ENCODE data around the gene ENTREP1.

Gene ENTREP1

DNA sequence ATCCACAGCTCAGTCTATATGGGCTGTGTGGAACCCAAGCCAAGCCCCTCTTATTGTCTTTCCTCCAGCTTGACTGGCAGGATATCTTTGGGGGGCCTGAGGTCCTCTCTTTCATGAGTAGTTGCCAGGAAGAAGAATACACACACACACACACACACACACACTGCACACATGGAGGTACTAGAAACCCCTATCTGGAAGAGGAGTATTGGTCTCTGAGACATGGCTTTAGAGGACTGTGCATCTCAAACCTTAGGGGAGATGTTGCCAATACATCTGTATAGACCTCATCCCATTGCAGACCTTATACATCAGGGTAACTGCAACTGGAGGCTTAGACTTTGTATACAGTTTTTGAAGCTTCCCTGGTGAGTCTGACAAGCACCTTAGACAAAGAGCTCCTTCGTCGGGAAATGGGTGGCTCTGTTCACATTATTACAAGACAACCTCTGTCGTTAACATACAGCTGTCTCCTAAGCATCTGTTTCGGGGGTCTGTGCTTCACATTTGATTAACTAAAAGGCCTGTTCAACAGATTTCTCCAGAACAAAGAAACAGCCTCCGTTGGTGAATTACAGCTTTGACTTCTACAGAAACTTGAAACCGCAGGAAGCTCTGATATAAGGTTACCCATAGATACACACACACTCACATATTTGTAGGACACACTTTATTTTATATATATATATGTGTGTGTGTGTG, 5.5 kb upstream of the ENTREP1 start:
- DNase-seq: no peak

DNA sequence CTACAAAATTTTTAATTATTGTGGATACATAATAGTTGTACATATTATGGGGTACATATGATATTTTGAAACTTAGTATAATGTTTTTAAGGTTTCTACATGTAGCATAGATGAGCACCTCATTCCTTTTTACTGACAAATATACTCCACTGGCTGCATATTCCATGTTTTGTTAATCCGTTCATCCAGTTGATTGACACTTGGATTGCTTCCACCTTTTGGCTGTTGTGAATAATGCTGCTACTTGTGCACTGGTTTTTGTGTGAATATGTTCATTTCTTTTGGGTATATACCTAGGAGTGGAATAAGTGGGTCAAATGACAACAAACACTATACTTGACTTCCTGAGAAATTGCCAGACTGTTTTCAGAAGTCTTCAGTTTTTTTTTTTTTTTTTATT, 2.8 kb upstream of the ENTREP1 start:
- DNase-seq: no peak

GRCh38 chr9:69323861-69324260, 1.2 kb upstream of the ENTREP1 start:
- DNase-seq: no peak

DNA sequence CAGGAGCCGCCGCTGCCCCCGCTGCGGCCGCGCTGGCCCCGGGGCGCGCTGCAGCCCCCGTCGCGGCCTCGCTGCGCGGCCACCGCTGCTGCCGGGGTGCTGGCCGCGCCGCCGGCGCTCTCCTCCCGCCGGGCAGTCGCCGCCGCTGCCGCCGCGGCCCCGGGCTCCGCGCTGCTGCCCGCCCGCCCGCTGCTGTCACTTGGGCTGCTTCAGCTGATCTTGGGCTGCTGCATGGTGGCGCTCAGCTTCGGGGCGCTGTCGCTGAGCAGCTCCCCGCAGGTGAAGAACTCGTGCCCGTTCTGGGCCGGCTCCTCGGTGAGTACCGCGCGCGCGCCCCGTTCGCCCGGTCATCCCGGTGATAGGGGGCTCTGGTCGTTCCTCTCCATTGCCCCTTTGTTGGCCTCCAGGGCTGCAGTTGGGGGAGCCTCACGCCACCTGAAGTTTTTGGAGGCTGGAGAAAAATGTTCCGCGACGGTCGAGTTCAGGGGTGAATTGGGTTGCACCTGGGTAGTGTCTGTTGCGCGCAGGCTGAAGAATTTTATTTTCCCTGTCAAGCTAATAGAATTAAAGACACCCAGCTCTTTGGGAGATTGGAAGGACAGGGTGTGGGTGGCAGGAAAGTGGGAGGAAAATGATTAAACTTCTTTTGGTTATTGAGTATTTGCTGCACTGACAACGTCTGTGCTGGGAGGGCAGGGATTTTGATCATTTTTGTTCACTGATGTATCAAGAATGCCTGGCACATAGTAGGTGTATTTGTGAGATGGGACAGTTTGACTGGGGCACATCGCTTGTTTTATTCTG, 596 bp downstream of the ENTREP1 start:
- no peak for DNase-seq

DNA sequence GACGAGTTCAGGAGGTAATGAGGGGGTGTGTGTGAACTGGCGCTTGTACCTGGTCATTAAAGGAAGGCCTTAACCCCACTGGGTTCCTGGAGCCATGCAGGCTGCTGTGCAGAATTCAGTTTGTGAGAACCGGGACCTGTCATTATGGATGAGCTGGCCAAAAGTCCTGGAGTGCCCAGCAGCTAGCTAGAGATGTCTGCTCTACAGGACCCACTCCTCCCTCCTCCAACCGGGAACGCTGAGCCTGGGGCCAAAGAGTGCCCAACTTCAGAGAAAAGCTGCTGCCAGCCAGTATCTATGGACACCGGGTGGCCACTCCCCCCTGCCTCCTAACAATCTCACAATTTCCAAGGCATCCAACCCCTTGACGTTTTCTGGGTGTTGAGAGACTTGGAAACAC, 1.2 kb downstream of the ENTREP1 start:
- DNase-seq: no peak

- DNase-seq: no peak
These were observed 5.6 kb downstream of the ENTREP1 start for GRCh38 chr9:69330580-69330979.

GRCh38 chr9:69331444-69331843, 6.4 kb downstream of the ENTREP1 start:
- DNase-seq: no peak

DNA sequence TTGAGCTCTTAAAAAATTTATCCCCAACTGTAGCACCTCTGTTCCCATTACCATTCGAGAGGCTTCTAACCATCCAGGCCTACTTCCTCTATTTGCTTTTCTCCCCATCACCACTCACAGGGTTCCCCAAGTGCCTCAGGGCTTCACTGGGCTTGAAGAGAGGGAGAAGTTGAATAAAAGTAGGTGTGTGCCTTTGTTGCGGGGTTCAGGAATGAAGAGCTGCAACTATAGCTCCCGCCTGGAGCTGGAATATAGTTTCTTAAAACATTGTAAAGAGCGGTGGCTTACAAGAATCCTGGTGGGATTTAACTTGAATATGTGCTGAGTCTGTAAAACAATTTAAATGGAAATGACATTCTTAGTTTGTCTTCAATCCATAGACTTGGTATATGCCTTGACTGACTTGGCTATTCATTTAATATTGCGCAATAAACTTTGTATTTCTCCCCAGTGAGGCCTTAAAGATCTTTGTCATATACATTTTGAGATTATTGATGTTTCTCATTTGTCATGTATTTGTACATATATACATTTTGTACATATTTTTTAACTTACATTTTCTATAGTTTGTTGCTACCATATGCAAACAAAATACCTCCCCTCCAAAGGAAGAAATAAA, 7.2 kb downstream of the ENTREP1 start:
- no peak for DNase-seq

- DNase-seq: no peak
These were observed 8.7 kb downstream of the ENTREP1 start for GRCh38 chr9:69333716-69334115.

- DNase-seq: no peak
These were observed 9.3 kb downstream of the ENTREP1 start for GRCh38 chr9:69334317-69334716.

- no peak for DNase-seq
These were observed 14.6 kb downstream of the ENTREP1 start for GRCh38 chr9:69339620-69340019.

- no peak for DNase-seq
These were observed 15.6 kb downstream of the ENTREP1 start for GRCh38 chr9:69340631-69341030.

- no peak for DNase-seq
These were observed 17.8 kb downstream of the ENTREP1 start for GRCh38 chr9:69342769-69343168.

GRCh38 chr9:69344459-69344858, 19.4 kb downstream of the ENTREP1 start:
- no peak for DNase-seq

DNA sequence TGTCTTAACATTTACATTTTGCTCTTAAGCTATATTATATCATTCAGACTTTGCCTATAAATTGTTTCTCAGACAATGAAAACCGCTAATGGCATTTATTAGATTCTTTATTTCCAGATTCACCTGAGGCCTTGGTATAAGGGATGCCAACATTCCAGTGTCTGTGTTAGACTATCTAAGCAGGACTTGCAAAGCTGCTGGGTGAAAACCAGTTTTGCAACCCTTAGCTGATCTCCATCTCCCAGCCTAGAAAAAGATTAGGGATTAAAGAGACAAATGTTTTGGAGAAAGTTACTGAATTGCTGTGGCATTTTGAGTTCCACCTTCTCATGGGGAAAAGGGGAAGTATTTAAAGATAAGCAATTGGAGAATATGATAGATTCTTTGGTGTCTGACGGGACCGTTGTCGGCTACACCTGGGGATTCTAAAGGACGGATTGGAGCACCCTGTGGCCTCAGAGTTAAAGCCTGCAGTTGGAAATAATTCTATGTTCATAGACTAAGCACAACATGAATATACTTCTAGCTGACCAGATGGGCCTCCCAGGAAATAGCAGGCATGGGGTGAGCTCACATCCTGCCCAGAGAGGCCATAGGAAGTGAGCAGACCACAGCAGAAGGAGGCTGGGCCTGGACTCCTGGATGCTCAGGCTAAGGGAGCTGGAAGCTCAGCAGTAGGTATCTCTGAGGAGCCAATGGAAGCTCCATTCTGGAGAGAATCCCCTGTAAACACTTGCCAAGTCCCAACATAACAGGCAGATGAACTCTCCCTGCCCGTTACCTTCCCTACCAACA, 21.8 kb downstream of the ENTREP1 start:
- no peak for DNase-seq

DNA sequence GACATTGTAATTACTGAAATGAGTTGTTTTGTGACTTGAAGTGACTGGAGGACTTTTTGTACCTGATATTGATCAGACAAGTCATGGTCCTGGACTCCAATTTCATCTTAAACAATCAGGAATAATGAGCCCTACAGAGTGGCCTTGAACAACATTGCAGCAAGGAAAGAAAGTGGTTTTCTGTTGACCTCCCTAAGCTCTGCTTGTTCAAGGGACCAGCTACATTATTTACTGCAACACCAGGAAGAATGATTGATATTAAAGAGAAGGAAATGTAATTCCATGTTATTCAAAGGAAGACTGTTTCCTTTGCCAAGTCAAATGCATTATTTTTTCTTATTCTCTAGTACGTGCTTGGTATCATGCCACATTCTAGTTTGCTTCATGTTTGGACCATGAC, 22.6 kb downstream of the ENTREP1 start:
- no peak for DNase-seq

DNA sequence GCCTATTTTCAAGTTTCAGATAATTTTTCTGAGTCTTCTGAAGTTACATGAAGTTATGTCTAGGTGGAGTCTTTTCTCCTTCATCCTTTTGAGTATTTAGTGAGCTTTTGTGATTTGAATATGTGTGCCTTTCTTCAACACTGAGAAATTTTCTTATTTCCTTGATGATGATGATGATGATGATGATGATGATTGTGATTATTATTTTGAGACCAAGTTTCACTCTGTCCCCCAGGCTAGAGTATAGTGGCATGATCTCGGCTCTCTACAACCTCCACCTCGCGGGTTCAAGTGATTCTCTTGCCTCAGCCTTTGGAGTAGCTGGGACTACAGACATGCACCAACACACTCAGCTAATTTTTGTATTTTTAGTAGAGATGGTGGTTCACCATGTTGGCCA, 26.2 kb downstream of the ENTREP1 start:
- DNase-seq: no peak

DNA sequence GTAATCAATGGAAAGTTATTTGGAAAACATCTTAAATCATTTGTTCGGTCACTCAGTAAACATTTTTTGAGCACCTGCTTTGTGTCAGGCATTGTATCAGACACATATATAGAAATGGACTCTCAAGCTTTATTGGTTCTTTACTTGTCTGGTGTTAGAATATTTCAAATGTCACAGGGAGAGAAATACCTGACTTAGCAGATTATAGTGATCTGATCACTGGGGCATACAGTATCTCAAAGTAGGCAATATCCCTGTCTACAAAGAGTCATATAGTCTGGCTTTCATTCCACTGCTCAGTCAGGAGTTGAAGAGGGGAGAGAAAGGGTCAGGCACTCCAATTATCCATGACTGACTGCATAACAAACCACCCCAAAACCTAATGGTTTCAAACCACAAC, 30.2 kb downstream of the ENTREP1 start:
- DNase-seq: no peak

DNA sequence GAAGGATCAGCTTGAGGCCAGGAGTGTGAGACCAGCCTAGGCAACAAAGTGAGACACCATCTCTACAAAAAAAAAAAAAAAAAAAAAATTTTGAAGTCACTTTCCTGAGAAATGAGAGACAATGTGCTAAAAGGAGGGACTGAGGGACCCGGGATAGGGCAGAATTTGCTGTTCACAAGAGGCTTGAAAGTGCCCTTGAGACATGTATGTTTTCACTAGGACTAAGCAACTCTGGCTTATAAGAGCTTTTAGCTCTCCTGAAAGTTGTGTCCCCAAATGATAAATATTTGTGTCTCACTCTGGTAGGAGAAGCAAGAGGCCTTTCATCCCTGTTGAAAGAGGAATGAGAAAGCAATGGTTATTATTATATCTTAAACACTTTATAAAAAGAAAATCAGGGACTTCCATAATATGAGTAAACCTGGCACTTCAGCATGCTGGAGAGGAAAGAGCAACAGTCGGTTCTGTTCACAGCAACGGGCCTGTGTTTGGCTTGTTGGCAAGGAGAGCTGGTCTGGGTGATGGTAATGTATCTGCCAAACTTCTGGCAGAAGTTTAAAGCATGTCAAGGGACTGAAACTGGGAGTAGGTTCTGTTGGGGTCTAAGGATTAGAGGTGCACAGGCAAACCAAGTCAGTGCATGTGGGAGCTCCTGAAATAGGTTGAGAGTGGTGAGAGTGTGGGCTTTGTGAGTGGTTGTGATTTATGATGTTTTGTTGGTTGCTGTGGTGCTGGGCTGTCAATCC, 32.2 kb downstream of the ENTREP1 start:
- DNase-seq: no peak

DNA sequence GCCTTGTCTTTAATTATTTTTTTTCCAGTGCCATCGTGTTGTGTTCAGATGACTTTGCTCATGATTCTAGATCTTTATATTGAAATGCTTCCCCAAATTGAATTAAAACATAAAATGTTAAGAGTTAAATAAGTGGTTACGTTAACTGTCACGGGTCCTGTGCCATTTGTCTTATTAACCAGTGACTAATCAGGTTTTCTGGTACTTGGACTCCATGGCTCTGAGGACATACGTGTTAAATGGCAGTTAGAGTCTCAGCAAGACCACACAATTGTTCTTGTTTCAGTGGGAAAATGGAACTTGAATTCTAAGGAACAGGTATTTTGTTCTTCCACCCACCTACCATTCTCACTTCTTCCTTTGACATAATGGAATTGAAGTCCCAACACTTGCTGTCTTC, 32.8 kb downstream of the ENTREP1 start:
- DNase-seq: no peak

DNA sequence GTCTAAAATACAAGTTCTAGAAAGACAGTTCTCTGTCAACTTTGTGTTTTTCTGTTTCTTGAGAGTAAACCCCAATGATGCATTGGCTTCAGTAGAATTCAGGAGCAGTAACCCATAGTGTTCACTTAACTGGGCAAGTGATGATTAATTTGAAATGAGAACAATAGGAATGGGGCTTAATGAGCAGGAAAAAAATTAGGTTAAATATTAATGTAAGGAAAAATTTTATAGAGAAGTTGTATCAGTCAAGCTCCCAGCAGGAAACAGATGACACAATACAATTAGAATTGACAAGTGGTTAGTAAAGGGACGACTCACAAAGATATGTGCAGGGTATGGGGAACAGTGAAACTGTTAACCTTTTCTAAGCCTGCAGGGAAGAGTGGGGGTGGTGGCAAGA, 38.2 kb downstream of the ENTREP1 start:
- DNase-seq: no peak

- DNase-seq: no peak
These were observed 39.6 kb downstream of the ENTREP1 start for GRCh38 chr9:69364510-69365150.

Measured in stimulated activated CD4-positive, alpha-beta T cell treated with anti-CD3 and anti-CD28 coated beads, Interleukin-2, amount 100 ng/mL, for 48 hours (primary cell).